HepG2 (cell line): Measurements from ENCODE around the gene IQSEC1. TPM values are rescaled to one million over a fixed set of nuclear protein-coding genes. Genes with fewer than 3 reads are reported as not detected.

Experiments
- AGO2 ChIP-seq: fragments of 200-400 bp; formaldehyde crosslinking; optimal IDR thresholded peaks from 2 replicates; pipeline ENCODE3; 2017; ENCODE audit warnings: mild to moderate bottlenecking, low read depth, low read length, moderate library complexity
- CENPX ChIP-seq: sonication (generic); formaldehyde crosslinking; IDR thresholded peaks from 2 replicates; pipeline ENCODE4 v1.9.0; 2021; ENCODE audit warnings: mild to moderate bottlenecking, missing genetic modification reagents, moderate library complexity
- EED ChIP-seq: sonication (generic); formaldehyde crosslinking; IDR thresholded peaks from 2 replicates; pipeline ENCODE4 v1.5.0; 2020; ENCODE audit warnings: mild to moderate bottlenecking, missing genetic modification reagents
- GATA4 ChIP-seq: sonication (generic); IDR thresholded peaks from 2 replicates; pipeline ENCODE4 v1.6.1; 2016; ENCODE audit warnings: antibody characterized with exemption, low read depth, borderline replicate concordance
- HDAC1 ChIP-seq: sonication (generic); formaldehyde crosslinking; IDR thresholded peaks from 2 replicates; pipeline ENCODE4 v1.5.1; 2020; ENCODE audit warnings: mild to moderate bottlenecking, missing genetic modification reagents
- HNRNPLL ChIP-seq: fragments of 200-400 bp; formaldehyde crosslinking; IDR thresholded peaks from 2 replicates; pipeline ENCODE4 v1.6.1; 2017; ENCODE audit warnings: mild to moderate bottlenecking, low read depth, low read length; ENCODE audit not compliant: poor library complexity, severe bottlenecking
- KLF11 ChIP-seq: IDR thresholded peaks from 2 replicates; pipeline ENCODE4 v1.6.1; 2016; ENCODE audit warnings: missing compliant biosample characterization
- MAX ChIP-seq: IDR thresholded peaks from 2 replicates; pipeline ENCODE4 v1.6.1; 2012; ENCODE audit warnings: inconsistent platforms
- MIER2 ChIP-seq: IDR thresholded peaks from 2 replicates; pipeline ENCODE4 v1.6.1; 2016; ENCODE audit warnings: missing biosample characterization, missing genetic modification reagents
- MTF1 ChIP-seq: sonication (generic); formaldehyde crosslinking; IDR thresholded peaks from 2 replicates; pipeline ENCODE4 v1.5.0; 2020; ENCODE audit warnings: missing genetic modification reagents
- NR2F6 ChIP-seq, 2 experiments: IDR thresholded peaks; 2 replicates each; pipeline ENCODE4 v1.6.1; 2016; ENCODE audit warnings: antibody characterized with exemption in 1 of 2, mild to moderate bottlenecking in 1 of 2
- PRDM4 ChIP-seq: sonication (generic); formaldehyde crosslinking; IDR thresholded peaks from 2 replicates; pipeline ENCODE4 v1.9.0; 2021; ENCODE audit warnings: missing genetic modification reagents, borderline replicate concordance
- SOX5 ChIP-seq: IDR thresholded peaks from 2 replicates; pipeline ENCODE4 v1.6.1; 2016; ENCODE audit warnings: borderline replicate concordance
- YEATS4 ChIP-seq: sonication (generic); formaldehyde crosslinking; IDR thresholded peaks from 2 replicates; pipeline ENCODE4 v1.4.0; 2020; ENCODE audit warnings: missing genetic modification reagents, borderline replicate concordance
- ZBTB26 ChIP-seq: IDR thresholded peaks from 2 replicates; pipeline ENCODE4 v1.6.1; 2016; ENCODE audit warnings: missing compliant biosample characterization, missing genetic modification reagents, borderline replicate concordance
- ZNF20 ChIP-seq: sonication (generic); formaldehyde crosslinking; IDR thresholded peaks from 2 replicates; pipeline ENCODE4 v1.4.0; 2020; ENCODE audit warnings: mild to moderate bottlenecking, moderate library complexity, missing genetic modification reagents
- ZNF33B ChIP-seq: sonication (generic); formaldehyde crosslinking; IDR thresholded peaks from 2 replicates; pipeline ENCODE4 v1.5.1; 2020; ENCODE audit warnings: mild to moderate bottlenecking, missing genetic modification reagents
- ZNF530 ChIP-seq: sonication (generic); formaldehyde crosslinking; IDR thresholded peaks from 2 replicates; pipeline ENCODE4 v1.5.0; 2020; ENCODE audit warnings: low read depth, mild to moderate bottlenecking, missing genetic modification reagents
- ZNF678 ChIP-seq: sonication (generic); formaldehyde crosslinking; IDR thresholded peaks from 2 replicates; pipeline ENCODE4 v1.4.0; 2020; ENCODE audit warnings: mild to moderate bottlenecking, missing genetic modification reagents
- polyA plus RNA-seq, 8 experiments: library from polyadenylated mRNA; depleted of rRNA in 3 of 8; stranded (reverse) in 7 of 8; unstranded in 1 of 8; fragments of >200 nt; fragmentation: Illumina TruSeq in 4 of 8; extraction: Trizol in 4 of 8; gene quantifications; 2 replicates each; pipeline versions ENCODE4 v1.2.1 to v1.2.3, GENCODE V29; 2011 to 2016; ENCODE audit warnings: low read depth in 4 of 8, missing spikeins in 1 of 8, mixed read lengths in 1 of 8; ENCODE audit not compliant: insufficient read depth in 1 of 8
- total RNA-seq, 5 experiments: library from RNA; depleted of rRNA; stranded (reverse); fragments of >200 nt; fragmentation: Illumina TruSeq; extraction: Trizol; gene quantifications; 2 replicates each; pipeline ENCODE4 v1.2.3, GENCODE V29; 2016; ENCODE audit warnings: low read depth in 1 of 5

IQSEC1 gene
- total and polyA plus RNA-seq, 2 of the 13 experiments (the other 11 are each of a cell fraction or from before 2014, with no cell fraction given), result 17.4 to 20.2 TPM

- no peak for TF ChIP-seq PRDM4 (CRISPR knock-in tag)
- no peak for TF ChIP-seq MTF1 (CRISPR knock-in tag)
- TF ChIP-seq MAX, result peak; percentile 71
- TF ChIP-seq AGO2, result no peak
- TF ChIP-seq ZNF33B (CRISPR knock-in tag), result no peak; the same call in 1 of the 2 replicates
- TF ChIP-seq SOX5, result peak; percentile 42; the same call in 1 of the 2 replicates
- TF ChIP-seq ZNF20 (CRISPR knock-in tag), result no peak
- TF ChIP-seq NR2F6 (IDR thresholded peaks at IDR 0.05), result no peak
- TF ChIP-seq NR2F6 (CRISPR knock-in tag; IDR thresholded peaks at IDR 0.05), result no peak
- no peak for TF ChIP-seq CENPX
- TF ChIP-seq YEATS4 (CRISPR knock-in tag), result peak; percentile 52; the same call in 1 of the 2 replicates
- no peak for TF ChIP-seq EED
- no peak for TF ChIP-seq HDAC1 (CRISPR knock-in tag)
- TF ChIP-seq ZNF530 (CRISPR knock-in tag), result no peak
- TF ChIP-seq KLF11, result no peak
- TF ChIP-seq GATA4, result no peak
- 0 out of 2 replicates have a peak, but pooled peaks have one; percentile 42 for TF ChIP-seq ZBTB26 (CRISPR knock-in tag)
- TF ChIP-seq MIER2 (CRISPR knock-in tag), result 0 out of 2 replicates have a peak, but pooled peaks have one; percentile 50
- peak; percentile 43 for TF ChIP-seq HNRNPLL
- no peak for TF ChIP-seq ZNF678 (CRISPR knock-in tag)
These were observed 105.5 kb downstream of the IQSEC1 start (continued) for GRCh38 chr3:12967606-12968351.
